Measurements from ENCODE around the gene RSPO1. TPM values are rescaled to one million over a fixed set of nuclear protein-coding genes. Genes with fewer than 3 reads are reported as not detected.

RSPO1 gene
- total and polyA plus RNA-seq, 7 experiments from 2014 or later: not detected

DNA sequence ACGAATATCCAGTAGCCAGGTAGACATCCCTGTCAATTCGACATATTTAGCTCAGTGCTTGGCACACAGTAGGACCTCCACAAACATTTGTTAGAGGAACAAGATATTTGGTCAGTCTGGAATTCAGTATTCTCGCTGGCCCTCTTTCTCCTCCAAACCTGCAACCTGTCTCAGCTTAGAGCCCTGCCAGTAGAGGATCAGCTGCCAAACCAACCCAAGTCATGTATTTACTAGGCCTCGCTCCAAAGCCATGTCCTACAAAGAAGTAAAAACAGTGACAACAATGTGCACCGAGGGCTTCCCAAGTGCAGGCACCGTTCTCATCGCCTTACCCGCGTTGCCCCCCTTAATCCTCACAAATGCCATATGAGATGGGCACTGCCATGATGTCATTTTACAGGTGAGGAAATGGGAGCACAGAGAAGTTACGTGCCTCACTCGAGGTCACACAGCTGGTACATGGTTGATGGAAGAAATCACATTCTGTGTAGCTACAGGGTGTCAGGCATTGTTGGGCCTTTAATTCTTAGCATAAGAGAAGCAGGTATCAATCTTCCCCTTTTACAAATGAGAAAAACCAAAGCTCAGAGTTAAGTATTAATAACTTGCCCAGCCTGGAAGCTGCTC, 31.7 kb upstream of the RSPO1 start:
- ChIA-PET POLR2A (no interaction called here), CTCF (no interaction called here)
- Histone ChIP-seq H3K27ac (ENCODE audit: low read depth, low read length) (no peak overlapping the region), H3K27me3 (ENCODE audit: control insufficient read depth in 2 of 2, insufficient read depth in 2 of 2, low read length in 2 of 2) (no peaks in the 10 kb centered on the region), H3K4me1 (ENCODE audit: control insufficient read depth in 2 of 2, insufficient read depth in 2 of 2, low read length in 2 of 2) (no peaks in the 10 kb centered on the region), H3K36me3 (ENCODE audit: control insufficient read depth in 2 of 3, insufficient read depth in 3 of 3, low read length in 3 of 3) (no peaks in the 10 kb centered on the region), H3K4me3 (ENCODE audit: low read length) (no peak overlapping the region), H3K9me3 (ENCODE audit: control insufficient read depth in 2 of 3, low read length in 3 of 3) (no peaks in the 10 kb centered on the region)
- Mint-ChIP-seq H3K4me3 (no peak overlapping the region), H3K36me3 (no peaks in the 10 kb centered on the region), H3K27ac (no peak overlapping the region), H3K9me3 (peaks cover 0 to 1% (median 0%) of the 10 kb centered on the region in 11 donors), H3K27me3 (peaks cover 0 to 12% (median under 1%) of the 10 kb centered on the region in 5 donors), H3K4me1 (peaks cover 0 to 2% (median 0%) of the 10 kb centered on the region in 7 donors)
- intact Hi-C loops (cut with micrococcal nuclease): no loop called here
- DNase-seq (no peak), ATAC-seq (no peak)

DNA sequence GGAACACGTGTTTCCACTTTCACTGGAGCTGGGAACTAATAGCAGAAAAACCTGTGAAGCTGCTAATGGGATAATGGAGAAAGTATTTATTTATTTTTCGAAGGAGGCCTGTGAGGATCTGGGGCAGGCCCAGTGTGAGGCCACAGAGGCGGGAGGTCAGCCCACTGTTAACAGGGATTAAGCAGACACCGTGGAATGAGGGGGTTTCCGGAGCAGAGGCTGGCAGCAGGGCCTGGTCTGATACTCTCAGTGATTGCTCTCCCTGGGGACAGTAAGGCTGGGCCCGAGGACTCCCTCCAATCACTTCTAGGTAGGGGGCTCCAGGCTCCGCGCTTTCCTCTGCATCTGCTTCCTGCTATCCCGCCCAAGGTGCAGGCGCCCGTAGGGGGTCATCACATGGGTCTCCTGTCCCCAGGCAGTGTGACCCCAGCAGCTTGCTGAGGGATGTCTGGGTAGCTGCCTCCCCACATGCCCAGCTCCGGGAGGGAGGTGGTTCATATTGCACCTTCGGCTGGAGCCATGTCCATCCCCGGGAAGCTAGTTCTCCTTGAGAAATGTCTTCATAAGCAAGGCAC, 28.8 kb upstream of the RSPO1 start:
- POLR2A ChIA-PET: no interaction called here
- intact Hi-C loops (cut with micrococcal nuclease): no loop called here
- Histone ChIP-seq H3K36me3 (ENCODE audit: control insufficient read depth in 2 of 3, insufficient read depth in 3 of 3, low read length in 3 of 3) (no peaks in the 10 kb centered on the region), H3K27me3 (ENCODE audit: control insufficient read depth in 2 of 2, insufficient read depth in 2 of 2, low read length in 2 of 2) (no peaks in the 10 kb centered on the region), H3K4me1 (ENCODE audit: control insufficient read depth in 2 of 2, insufficient read depth in 2 of 2, low read length in 2 of 2) (no peaks in the 10 kb centered on the region), H3K4me3 (ENCODE audit: low read length) (no peak overlapping the region), H3K27ac (ENCODE audit: low read depth, low read length) (no peak overlapping the region), H3K9me3 (ENCODE audit: control insufficient read depth in 2 of 3, low read length in 3 of 3) (no peaks in the 10 kb centered on the region)
- Mint-ChIP-seq H3K36me3 (no peaks in the 10 kb centered on the region), H3K4me1 (no peaks in the 10 kb centered on the region), H3K4me3 (no peak overlapping the region), H3K27ac (no peak overlapping the region), H3K27me3 (peaks cover 0 to 18% (median 0%) of the 10 kb centered on the region in 5 donors), H3K9me3 (peaks cover 0 to 1% (median 0%) of the 10 kb centered on the region in 11 donors)
- CTCF ChIA-PET: interaction anchor here (0.6 kb wide), 1 partner anchor 25 kb away, joined by 3 read pairs; no protein-coding TSS in a partner anchor
- ATAC-seq (no peak), DNase-seq (no peak)

DNA sequence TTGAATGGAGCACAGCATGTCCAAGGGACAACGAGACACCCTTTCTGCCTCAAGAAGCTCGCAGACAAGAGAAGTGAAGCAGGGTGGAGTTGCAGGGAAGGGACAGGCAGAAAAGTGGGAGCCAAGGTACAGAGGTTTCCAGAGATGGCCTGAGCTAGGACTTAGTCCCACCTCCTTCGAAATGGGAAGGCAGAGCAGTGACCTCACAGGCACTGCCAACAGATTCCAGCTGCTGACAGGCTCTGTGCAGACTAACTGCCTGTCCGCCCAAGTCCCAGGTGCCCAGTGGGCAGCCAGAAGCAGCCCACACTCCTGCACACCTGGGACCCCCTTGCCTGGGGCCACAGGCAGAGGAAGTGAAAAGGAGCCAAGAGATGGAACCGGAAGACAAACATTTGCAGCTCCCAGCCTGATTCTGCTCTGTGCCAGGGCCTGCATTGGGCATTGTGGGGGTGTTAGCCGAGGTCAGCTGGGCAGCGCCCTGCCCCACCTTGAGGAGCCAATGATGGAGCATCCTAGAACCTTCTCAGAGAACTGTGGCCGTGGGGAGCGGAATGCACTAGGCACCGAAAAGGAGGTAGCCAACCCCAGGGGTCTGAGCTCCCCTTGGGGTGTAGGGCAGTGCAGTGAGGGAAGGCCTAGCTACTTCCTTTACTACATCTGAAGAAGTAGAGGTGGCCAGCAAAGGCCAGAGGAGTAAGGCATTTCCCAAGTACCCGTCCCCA, 27.5 kb upstream of the RSPO1 start:
- ATAC-seq: no peak
- no peaks in the 10 kb centered on the region for H3K36me3 Mint-ChIP-seq
- no peak overlapping the region for H3K27ac Mint-ChIP-seq
- H3K27me3 Mint-ChIP-seq: peaks cover 0 to 15% (median 0%) of the 10 kb centered on the region in 5 donors
- H3K9me3 ChIP-seq (ENCODE audit: control insufficient read depth in 2 of 3, low read length in 3 of 3): no peaks in the 10 kb centered on the region
- no peaks in the 10 kb centered on the region for H3K4me1 Mint-ChIP-seq
- H3K4me3 ChIP-seq (ENCODE audit: low read length): no peak overlapping the region
- H3K36me3 ChIP-seq (ENCODE audit: control insufficient read depth in 2 of 3, insufficient read depth in 3 of 3, low read length in 3 of 3): no peaks in the 10 kb centered on the region
- POLR2A ChIA-PET: no interaction called here
- H3K9me3 Mint-ChIP-seq: peaks cover 0 to 1% (median 0%) of the 10 kb centered on the region in 11 donors
- intact Hi-C loops (cut with micrococcal nuclease): no loop called here
- H3K4me3 Mint-ChIP-seq: no peak overlapping the region
- H3K27me3 ChIP-seq (ENCODE audit: control insufficient read depth in 2 of 2, insufficient read depth in 2 of 2, low read length in 2 of 2): no peaks in the 10 kb centered on the region
- H3K27ac ChIP-seq (ENCODE audit: low read depth, low read length): no peak overlapping the region
- H3K4me1 ChIP-seq (ENCODE audit: control insufficient read depth in 2 of 2, insufficient read depth in 2 of 2, low read length in 2 of 2): no peaks in the 10 kb centered on the region
- CTCF ChIA-PET: interaction anchor here (0.7 kb wide), 1 partner anchor 20 kb away, joined by 3 read pairs; no protein-coding TSS in a partner anchor
- no peak for DNase-seq

DNA sequence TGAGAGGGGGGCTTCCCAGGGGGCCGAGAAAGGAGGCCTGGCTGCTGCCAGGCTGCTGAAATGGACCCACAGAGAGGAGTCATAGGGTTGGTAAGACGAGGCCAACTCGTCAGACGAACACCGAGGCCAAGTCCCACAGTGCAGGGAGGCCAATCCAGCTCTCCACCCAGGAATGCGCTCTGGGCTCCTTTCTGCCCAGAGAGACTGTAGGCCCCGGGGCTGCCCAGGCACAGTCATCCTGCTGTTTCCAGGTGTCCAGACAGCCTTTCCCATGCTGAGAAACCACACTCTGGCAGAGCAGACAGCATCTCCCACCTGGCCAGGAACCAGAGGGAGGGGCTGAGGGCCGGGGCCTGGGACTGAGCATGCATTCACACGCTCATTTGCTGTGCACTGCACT, 26.7 kb upstream of the RSPO1 start:
- CTCF ChIA-PET: no interaction called here
- ATAC-seq: no peak
- intact Hi-C loops (cut with micrococcal nuclease): no loop called here

DNA sequence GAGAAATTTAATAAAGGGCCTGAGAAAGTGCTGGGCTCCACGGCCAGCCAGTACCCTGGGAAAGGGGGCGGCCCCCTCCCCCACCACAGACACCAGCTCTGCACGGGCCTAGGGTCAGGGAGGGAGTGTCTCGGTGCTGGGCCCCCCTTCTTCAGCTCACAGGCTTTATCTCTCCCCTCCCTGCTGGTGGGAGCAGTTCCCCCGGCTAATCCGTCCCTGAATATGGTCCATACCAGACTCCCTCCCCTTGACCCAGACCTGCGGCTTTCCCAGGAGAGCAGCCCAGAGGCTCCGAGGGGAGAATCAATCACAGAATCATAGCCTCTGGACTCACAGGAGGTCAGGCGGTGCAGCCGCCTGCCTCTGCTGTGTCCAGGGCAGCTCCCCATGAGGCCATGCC, 26.0 kb upstream of the RSPO1 start:
- ATAC-seq: no peak
- ChIA-PET CTCF (no interaction called here), POLR2A (no interaction called here)
- Histone ChIP-seq H3K9me3 (ENCODE audit: control insufficient read depth in 2 of 3, low read length in 3 of 3) (no peaks in the 10 kb centered on the region), H3K27me3 (ENCODE audit: control insufficient read depth in 2 of 2, insufficient read depth in 2 of 2, low read length in 2 of 2) (no peaks in the 10 kb centered on the region), H3K4me3 (ENCODE audit: low read length) (no peak overlapping the region), H3K36me3 (ENCODE audit: control insufficient read depth in 2 of 3, insufficient read depth in 3 of 3, low read length in 3 of 3) (no peaks in the 10 kb centered on the region), H3K27ac (ENCODE audit: low read depth, low read length) (no peak overlapping the region), H3K4me1 (ENCODE audit: control insufficient read depth in 2 of 2, insufficient read depth in 2 of 2, low read length in 2 of 2) (no peaks in the 10 kb centered on the region)
- H3K4me1 Mint-ChIP-seq: no peaks in the 10 kb centered on the region
- no peak overlapping the region for H3K4me3 Mint-ChIP-seq
- peaks cover 0 to 10% (median 0%) of the 10 kb centered on the region in 5 donors for H3K27me3 Mint-ChIP-seq
- H3K36me3 Mint-ChIP-seq: no peaks in the 10 kb centered on the region
- H3K27ac Mint-ChIP-seq: peak overlapping the region in 1 of 9 donors; percentile 37
- H3K9me3 Mint-ChIP-seq: peaks cover 0 to 1% (median 0%) of the 10 kb centered on the region in 11 donors
- intact Hi-C loops (cut with micrococcal nuclease): no loop called here
- no peak for DNase-seq

More for the DNA sequence above, 26.7 kb upstream of the RSPO1 start:
- Mint-ChIP-seq H3K9me3 (peaks cover 0 to 1% (median 0%) of the 10 kb centered on the region in 11 donors), H3K4me3 (no peak overlapping the region), H3K36me3 (no peaks in the 10 kb centered on the region), H3K27me3 (peaks cover 0 to 12% (median 0%) of the 10 kb centered on the region in 5 donors), H3K4me1 (no peaks in the 10 kb centered on the region), H3K27ac (no peak overlapping the region)
- H3K9me3 ChIP-seq (ENCODE audit: control insufficient read depth in 2 of 3, low read length in 3 of 3): no peaks in the 10 kb centered on the region
- no peaks in the 10 kb centered on the region for H3K36me3 ChIP-seq (ENCODE audit: control insufficient read depth in 2 of 3, insufficient read depth in 3 of 3, low read length in 3 of 3)
- no peaks in the 10 kb centered on the region for H3K27me3 ChIP-seq (ENCODE audit: control insufficient read depth in 2 of 2, insufficient read depth in 2 of 2, low read length in 2 of 2)
- no peak overlapping the region for H3K27ac ChIP-seq (ENCODE audit: low read depth, low read length)
- H3K4me3 ChIP-seq (ENCODE audit: low read length): no peak overlapping the region
- no peaks in the 10 kb centered on the region for H3K4me1 ChIP-seq (ENCODE audit: control insufficient read depth in 2 of 2, insufficient read depth in 2 of 2, low read length in 2 of 2)
- POLR2A ChIA-PET: no interaction called here
- no peak for DNase-seq

DNA sequence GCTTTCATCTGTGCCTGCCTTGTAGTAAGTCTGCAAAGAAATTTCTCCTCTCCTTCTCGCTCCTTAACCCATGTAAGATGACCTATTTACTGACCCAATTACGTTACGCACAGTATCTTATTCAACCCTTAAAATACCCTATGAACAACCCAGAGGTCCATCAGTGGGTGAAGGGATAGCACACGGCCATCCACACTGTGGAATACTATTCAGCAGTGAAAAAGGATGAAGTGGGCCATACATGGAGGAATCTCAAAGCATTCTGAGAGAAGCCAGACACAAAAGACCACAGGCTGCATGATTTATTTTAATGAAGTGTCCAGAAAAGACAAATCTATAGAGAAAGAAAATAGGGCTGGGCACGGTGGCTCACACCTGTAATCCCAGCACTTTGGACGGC, 23.8 kb upstream of the RSPO1 start:
- intact Hi-C loops (cut with micrococcal nuclease): no loop called here
- Mint-ChIP-seq H3K4me1 (peaks cover 0 to 1% (median 0%) of the 10 kb centered on the region in 7 donors), H3K36me3 (no peaks in the 10 kb centered on the region), H3K9me3 (no peaks in the 10 kb centered on the region), H3K27ac (no peak overlapping the region), H3K27me3 (peaks cover 0 to 9% (median 0%) of the 10 kb centered on the region in 5 donors), H3K4me3 (no peak overlapping the region)
- no peak for DNase-seq
- ATAC-seq: no peak
- H3K36me3 ChIP-seq (ENCODE audit: control insufficient read depth in 2 of 3, insufficient read depth in 3 of 3, low read length in 3 of 3): no peaks in the 10 kb centered on the region
- no peak overlapping the region for H3K4me3 ChIP-seq (ENCODE audit: low read length)
- ChIA-PET CTCF (no interaction called here), POLR2A (no interaction called here)
- no peak overlapping the region for H3K27ac ChIP-seq (ENCODE audit: low read depth, low read length)
- H3K4me1 ChIP-seq (ENCODE audit: control insufficient read depth in 2 of 2, insufficient read depth in 2 of 2, low read length in 2 of 2): no peaks in the 10 kb centered on the region
- no peaks in the 10 kb centered on the region for H3K9me3 ChIP-seq (ENCODE audit: control insufficient read depth in 2 of 3, low read length in 3 of 3)
- no peaks in the 10 kb centered on the region for H3K27me3 ChIP-seq (ENCODE audit: control insufficient read depth in 2 of 2, insufficient read depth in 2 of 2, low read length in 2 of 2)

All from naive thymus-derived CD4-positive, alpha-beta T cell (primary cell).